ENCODE results near the gene ZFP36L2.
"Not testable (repeated sequence)": the region's sequence is repeated elsewhere in the genome, so short reads cannot be mapped to it uniquely, and the experiment has no call there.

The ZFP36L2 gene

DNA sequence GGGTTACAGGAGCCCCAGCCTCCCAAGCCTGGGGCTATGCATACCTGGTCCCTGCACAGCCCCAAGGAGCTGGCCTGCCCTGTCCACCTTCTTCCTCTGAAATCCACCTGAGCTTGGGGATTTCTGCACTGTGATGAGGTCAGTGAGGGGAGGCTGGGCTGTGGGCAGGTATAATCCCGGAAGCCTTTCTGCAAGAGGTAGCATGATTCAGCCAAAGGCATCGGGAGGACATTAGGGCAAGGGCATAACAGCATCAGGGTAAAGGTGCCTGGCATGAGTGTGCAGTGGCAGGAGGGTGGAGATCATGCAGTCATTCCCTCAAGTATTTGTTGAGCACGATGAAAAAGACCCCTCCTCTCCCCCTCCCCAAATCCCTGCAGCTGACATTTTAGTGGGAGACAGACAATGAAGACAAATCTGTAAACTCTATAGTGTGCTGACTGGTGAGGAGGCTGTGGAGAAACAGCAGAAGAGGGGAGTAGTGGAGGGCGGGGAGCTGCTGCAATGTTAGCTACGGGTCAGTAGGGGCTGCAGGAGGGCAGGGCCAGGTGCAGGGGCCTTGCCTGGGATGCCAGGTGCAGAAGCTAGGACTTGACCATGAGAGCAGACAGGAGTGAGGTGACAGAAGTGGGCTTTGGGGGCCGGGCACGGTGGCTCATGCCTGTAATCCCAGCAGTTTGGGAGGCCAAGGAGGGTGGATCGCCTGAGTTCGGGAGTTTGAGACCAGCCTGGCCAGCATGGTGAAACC is 18.7 kb downstream of the ZFP36L2 start:
- DNase-seq (ENCODE audit: low read depth in 2 of 2) = no peak

DNA sequence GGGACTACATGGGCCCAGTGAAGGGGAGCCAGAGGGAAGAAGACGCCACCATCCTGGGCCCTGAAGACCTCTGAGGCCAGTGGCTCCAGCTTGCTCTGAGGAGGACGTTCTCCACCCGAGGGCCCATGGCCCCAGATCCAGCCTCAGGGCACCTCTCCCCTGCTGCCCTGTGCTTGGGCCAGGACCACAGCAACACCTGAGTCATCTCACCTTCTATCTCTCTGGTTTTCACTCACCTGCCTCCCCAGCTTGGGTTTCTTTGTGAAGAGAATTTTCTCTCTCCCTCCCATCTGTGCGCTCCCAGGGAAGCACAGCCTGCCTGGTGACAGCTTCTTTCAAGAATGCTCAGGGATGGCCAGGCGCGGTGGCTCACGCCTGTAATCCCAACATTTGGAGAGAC is 19.8 kb downstream of the ZFP36L2 start:
- DNase-seq (ENCODE audit: low read depth in 2 of 2) = no peak

DNA sequence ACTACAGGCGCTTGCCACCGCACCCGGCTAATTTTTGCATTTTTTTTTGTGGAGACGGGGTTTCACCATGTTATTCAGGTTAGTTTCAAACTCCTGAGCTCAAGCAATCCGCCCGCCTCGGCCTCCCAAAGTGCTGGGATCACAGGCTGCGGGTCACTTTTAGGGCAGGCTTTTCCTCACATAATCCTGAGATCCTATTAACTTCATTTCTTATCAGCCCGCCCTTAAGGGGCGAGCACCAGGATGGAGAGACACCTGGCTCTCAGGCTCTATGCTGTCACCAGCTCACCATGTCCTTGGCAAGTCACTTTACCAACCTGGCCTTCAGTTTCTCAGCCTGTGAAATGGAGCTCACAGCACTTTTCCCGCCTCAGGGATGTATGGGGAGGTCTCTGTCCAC is 23.0 kb downstream of the ZFP36L2 start:
- no peak for DNase-seq (ENCODE audit: low read depth in 2 of 2)

DNA sequence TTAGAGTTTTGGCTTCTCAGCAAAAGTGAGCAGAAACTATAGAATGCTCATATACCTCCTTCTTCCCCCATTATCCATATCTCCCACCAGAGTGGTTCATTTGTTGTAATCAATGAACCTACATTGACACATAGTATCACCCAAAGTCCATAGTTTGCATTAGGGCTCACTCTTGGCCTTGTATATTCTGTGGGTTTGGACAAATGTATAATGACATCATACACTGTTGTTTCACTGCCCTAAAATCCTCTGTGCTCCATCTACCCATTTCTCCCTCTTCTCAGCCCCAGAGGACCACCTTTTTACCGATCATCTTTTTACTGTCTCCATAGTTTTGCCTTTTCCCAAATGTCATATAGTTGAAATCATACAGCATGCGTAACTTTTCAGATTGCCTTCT is 24.1 kb downstream of the ZFP36L2 start:
- DNase-seq (ENCODE audit: low read depth in 2 of 2) = no peak

DNA sequence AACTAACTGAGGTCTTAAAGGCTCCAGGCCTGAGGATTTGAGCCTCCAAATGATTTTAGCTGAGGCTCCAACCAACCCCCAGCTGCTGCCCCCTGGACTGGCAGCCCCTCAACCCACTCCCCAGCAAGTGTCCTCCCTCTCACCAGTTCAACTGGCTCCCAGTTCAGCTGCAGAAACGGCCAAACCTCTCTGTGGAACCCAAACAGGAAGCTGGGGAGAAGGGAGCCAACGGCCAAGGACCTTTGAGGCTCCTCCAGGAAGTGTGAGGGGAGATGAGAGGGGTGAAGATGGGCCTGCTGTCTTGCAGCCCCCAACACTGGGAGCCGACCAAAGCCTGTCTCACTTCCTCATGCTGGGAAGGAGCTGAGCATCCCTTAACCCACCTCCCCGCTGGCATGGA is 24.9 kb downstream of the ZFP36L2 start:
- no peak for DNase-seq (ENCODE audit: low read depth in 2 of 2)

DNA sequence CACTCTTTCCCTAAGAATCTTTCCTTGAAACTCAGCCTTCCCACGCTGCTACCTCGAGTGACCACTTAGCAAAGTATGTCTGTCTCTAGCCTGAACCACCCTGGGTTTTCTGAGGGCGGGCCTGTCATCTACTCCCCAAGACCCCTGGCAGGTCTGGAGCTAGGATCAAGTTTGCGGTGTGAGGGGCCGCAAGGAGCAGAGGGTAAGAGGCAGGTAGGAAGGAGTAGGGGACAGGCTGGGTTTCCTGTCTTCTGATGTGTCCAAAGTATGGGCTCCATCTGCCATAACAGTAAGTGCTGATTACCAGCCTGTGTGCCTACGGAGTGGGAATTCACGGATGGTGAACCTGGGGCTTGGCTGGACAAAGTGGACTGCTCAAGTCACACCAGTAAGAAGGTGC is 25.4 kb downstream of the ZFP36L2 start:
- DNase-seq (ENCODE audit: low read depth in 2 of 2) = no peak

DNA sequence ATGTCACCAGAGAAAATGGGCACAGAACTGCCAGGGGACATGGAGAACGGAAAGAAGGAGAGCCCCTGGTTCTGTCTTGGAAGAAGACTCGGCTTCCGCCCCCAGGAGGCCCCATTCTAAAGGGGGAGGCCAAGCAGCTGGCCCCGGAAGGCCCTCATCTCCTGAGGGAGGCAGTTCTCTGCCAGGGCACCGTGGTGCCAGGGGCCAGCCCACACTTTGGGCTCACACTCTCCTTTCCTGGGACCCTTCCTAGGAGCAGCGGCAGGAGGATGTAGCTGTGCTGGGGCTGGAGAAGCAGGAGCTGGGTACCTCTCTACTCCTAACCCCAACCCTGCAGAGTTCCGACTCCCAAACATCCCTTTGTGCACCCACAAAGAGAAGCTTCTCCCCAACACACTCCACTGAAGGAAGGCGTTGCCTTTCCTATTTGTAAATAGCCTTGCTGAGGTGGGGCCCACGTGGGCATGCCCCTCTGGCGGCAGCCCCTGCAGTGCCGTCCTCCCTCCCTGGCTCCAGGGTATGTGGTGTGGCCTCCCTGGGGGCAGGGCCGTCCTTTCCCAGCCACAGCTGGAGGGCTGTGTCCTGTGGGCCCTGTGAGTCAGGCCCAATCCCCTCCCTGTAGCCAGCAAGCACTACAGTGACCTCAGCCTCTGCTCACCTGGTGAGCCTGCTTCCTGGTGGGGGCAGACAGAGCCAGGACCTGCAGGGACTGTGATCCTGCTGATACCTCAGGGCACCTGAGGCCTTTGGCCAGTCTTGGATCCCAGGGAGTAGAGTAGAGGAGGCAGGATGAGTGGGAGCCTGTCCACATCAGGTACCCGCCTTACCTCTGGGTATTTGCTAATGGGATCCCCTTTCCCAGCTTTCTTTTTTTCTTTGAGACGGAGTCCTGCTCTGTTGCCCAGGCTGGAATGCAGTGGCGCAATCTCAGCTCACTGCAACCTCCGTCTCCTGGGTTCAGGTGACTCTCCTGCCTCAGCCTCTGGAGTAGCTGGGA is 26.6 kb downstream of the ZFP36L2 start:
- DNase-seq (ENCODE audit: low read depth in 2 of 2) = no peak

DNA sequence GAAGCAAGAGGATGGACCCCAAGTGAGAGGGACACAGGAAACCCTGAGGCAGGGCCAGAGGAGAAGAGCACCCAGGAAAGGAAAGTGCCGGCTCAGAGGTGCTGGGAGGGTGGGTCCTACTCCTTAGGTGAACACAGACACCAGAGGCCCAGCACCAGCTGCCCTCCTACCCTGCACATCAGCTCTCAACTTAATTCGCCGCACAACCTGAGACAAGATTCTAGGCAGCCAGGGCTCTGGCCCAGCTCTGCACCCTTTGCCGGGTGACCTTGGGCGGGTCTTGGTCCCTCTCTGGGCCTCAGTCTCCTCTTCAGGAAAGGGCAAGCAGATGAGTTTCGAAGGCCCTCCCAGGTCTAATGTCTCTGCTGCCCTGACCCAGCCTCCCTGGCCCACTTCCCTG is 28.1 kb downstream of the ZFP36L2 start:
- no peak for DNase-seq (ENCODE audit: low read depth in 2 of 2)

DNA sequence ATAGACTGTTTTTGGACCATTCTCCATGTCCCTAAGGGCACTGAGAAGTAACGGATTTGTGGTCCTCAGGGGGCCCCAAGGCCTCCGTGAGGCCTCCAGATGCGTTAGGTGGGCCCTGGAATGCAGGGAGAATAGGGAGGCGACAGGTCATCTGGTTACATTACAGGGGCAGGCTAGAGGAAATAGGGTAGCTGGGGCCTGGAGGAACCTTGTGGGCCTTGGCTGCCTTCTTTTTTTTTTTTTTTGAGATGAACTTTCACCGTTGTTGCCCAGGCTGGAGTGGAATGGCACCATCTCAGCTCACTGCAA is 28.9 kb downstream of the ZFP36L2 start:
- no peak for DNase-seq (ENCODE audit: low read depth in 2 of 2)

DNA sequence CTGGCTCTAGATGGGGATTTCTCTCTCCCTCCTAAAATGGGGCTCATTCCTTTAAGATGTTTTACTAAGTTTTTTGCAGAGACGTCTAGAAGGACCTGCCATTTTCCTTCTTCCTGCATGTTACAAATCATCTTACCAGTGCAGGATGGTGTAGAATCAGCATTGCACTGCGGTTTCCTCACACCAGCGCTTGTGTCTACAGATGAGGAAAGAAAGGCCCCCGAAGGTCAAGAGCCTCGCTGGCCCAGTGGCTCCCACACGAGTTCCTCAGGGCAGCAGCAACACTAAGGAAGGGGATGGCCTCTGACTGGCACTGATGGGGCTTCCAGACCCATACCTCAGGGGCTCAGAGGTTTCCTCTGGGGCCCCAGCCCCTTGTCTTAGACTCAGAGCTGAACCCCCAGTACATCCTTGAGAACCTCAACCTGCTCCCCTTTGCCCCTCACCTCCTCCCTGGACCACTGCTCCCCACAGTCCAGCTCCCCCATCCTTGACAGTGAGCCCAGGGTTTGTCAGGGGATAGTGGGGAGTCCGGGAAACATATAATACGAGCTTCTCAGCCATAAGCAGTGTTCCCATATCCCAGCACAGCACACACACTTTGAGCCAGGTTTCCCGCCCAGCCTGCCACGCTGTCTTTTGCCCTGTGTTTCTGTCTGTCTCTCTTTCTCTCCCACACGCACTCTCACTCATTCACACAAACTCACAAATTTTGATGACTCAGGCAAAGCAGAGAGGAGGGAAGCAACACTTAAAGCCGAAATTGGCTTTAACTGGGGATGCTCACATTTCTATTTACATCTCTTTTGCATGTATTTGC is 29.4 kb downstream of the ZFP36L2 start:
- DNase-seq (ENCODE audit: low read depth in 2 of 2) = no peak

DNA sequence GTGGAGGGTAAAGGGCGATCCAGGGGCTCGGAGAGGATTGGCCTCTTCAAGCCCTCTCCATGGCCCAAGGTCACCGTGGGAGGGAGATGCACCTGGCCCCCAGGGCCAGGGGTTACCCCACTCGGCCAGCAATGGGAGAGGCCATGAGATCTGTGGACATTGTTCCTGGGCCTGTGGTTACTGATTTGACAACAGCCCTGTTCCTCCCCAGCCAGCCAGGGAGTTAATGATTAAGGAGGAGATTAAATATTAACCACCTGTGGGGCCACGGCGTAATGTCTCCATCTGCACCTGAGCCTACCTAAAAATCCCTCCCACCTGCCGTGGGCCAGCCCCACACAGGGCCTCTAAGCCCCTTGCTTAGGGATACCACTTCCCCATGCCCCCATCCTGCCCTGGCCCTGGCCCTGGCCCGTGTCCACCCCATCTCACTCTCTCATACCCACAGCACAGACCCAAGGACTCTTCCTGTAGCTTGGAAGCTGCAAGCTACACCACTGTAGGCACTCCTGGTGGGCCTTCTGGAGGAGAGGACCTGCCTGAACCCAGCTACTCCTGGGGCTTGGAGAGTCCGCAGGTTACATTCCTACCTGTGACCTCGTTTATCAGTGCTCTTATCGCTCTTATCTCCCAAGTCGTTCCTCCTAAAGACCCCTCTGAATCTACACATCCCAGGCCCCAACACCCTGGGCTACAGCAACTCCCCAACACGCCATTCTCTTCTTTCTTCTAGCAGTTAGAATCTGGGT is 32.1 kb downstream of the ZFP36L2 start:
- no peak for DNase-seq (ENCODE audit: low read depth in 2 of 2)

DNA sequence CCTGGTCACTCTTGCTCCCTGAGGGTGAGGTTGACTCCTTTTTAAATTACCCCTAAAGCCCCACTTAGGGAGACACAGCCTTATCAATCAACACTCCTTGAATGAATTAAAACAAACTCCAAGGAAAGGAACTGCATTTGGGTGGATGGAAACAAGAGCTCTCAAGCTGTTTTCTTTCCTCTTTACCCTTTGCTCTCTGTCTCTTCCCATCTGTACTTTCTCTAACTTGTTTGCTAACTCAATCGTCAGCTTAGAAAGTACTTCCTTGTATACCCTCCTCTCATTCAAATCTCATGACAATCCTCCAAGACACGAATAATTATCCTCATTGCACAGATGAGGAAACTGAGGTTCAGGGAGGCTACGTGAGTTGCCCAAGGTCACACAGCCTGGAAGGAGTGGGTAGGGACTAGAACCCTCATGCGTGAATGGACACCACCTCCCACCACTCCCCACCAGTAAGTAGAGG is 32.7 kb downstream of the ZFP36L2 start:
- DNase-seq (ENCODE audit: low read depth in 2 of 2) = no peak

DNA sequence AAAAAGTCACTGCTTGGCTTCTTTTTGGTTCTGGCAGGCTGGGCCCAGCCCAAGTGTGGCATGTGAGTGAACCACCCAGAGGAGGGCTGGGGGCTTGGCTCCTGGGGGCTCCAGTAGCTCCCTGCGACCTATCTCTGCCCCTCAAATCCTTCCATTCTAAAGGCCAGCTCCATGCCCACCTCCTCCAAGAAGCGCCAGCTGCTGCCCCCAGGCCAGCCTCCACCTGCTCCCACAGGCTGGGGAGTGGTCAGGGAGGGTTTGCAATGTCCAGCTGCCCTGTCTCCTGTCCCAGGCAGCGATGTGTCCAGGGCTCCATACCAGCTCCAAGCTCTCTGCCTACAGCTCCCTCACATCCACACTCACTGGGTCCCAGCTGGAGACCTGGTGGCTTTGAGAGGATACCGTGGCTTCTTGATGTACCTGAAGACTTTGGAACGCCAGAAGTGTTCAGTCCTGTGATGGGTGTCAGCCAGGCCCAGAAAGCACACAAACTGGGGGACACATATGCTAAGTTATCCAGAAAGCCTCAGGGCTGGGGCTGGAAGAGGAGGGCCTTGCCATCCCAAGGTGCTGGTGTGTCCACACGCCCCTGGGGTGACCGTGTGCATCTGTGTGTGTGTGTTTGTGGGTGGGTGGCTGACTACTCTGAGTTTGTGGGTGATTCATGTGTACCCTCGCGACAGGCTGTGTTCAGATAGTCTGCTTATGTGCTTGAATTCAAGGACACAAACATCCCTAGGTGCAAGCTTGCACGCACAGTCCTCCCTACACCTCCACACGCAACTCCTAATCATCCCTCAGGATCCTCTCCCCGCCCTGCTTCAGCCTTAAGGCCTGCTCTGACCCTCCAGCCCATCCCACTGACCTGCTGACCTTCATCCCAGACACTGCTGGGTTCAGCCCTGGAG is 33.4 kb downstream of the ZFP36L2 start:
- no peak for DNase-seq (ENCODE audit: low read depth in 2 of 2)

DNA sequence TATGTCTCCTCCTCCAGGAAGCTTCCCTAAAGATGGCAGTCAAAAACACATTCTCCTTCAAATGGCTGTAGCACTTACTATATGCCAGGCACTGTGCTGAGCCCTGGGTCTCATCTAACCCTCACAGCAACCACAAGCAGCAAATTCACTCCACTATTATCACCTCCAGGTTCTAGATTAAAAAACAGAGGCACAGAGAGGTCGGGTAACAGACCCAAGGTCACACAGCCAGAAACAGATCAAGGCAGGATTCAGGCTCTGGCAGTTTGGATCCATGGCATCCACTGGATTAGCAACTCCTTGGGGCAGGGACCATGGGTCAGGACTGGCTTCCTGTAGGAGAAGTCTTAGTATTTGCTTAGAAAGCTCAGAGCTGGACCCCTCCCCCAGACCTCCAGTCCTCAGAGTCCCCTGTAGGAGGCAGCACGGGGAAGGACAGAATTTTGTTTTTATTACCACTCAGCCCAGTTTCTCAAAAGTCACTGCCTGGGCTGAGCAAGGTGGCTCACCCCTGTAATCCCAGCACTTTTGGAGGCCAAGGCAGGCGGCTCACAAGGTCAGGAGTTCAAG is 34.4 kb downstream of the ZFP36L2 start:
- DNase-seq (ENCODE audit: low read depth in 2 of 2) = no peak

DNA sequence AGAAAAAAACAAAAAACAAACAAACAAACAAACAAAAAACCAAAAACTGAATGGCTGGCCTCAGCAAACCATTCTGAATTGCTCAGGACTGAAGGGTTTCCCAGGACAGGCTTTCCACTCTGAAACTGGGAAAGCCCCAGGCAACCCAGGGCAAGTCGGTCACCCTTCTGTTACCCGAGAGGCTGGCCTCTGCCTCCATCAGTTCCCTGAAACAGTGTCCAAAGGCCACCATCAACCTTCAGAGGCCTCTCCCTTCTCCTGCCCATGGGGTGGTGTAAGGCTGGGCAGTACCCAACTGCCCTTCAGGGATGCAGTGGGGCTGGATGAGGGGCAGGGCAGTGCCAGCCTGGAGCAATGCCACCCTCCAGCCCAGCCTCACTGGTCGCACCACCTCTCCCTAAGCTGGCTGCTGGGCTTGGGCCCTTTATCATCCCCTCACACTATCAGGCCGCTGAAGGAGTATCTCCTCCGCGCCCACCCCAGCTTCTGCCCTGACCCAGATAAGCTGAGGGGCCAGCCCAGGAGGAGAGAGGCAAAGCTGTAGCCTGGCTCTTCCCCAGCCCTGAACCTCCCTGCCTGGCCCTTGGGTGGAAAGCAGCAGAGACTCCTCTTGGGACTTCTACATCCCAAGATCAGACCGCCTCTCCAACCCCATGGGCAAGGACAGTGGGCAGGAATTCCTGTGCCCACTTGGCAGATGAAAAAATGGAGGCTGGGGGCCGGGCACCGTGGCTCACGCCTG is 35.9 kb downstream of the ZFP36L2 start:
- DNase-seq (ENCODE audit: low read depth in 2 of 2) = no peak

DNA sequence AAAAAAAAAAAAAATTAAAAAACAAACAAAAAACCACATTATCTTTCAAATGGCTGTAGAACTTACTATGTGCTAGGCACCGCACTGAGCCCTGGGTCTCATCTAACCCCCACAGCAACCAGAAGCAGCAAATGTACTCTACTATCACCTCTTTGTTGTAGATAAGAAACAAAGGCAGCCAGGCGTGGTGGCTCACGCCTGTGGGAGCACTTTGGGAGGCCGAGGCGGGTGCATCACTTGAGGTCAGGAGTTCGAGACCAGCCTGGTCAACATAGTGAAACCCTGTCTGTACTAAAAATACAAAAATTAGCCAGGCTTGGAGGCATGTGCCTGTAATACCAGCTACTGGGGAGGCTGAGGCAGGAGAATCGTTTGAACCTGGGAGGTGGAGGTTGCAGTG is 36.5 kb downstream of the ZFP36L2 start:
- not testable (repeated sequence) for DNase-seq (ENCODE audit: low read depth in 2 of 2)

DNA sequence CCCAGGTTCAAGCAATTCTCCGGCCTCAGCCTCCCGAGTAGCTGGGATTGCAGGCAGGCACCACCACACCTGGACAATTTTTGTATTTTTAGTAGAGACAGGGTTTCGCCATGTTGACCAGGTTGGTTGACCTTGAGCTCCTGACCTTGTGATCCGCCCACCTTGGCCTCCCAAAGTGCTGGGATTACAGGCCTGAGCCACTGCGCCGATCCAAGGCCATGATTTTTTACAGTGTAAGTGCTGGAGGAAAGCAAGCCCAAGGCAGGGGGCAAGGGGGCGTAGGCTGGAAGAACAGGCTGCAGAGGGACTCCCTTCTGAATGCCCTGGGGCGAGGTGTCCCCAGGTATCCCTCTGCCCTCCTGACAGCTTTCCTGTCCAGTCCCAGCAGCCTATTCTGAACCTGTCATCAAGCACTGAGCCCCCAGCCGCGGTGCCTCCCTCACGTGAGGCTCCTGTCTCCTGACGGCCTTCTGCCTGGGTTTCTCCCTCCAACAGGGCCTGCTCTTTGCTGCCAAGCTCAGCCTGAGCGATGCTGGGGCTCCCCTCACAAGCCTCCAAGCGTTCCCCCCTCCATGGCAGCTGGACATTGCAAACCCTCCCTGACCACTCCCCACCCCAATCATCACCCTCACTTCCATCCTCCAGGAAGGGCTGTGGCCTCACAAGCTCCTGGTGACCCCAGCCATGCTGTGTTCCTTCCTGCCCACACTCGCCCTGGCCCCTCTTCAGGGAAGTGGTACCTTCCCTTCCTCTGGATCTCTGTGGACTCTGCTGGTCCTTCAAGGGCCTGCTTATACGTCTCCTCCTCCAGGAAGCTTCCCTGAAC is 37.6 kb downstream of the ZFP36L2 start:
- no peak for DNase-seq (ENCODE audit: low read depth in 2 of 2)

DNA sequence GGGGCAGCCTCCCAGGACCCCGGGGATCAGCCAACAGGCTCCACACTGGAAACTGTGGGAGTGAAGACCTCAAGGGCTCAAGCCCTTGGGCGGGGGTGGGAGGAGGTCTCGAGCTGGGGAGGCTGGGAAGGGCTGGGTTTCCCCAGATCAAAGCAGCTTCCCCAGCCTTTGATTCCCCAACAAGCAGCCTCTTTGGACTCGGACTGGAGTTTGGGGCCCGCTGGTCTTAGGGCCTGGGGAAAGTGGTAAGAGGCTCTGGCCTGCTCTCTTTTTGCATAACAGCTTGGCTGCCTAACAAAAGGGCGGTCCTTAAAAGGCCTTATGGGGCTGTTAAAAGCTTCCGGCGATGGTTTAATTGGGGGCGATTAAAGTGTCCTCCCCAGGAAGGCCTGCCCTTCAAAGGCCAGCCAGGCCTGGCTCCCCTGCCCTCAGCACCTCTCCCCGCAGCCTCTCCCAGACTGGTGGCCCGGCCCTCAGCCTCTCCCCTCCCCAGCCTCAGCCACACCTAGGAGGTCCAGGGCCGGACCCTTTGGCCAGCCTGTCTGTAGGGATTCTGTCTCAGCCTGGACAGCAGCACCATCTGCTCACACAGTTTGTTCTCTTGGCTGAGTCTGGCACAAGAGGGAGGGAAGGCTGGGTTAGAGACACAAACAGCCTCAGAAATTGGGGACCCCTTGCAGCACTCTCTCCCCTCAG is 39.6 kb downstream of the ZFP36L2 start:
- no peak for DNase-seq (ENCODE audit: low read depth in 2 of 2)
